Epithelial cell of alveolus of lung (primary cell): Measurements from ENCODE around the gene RNF8. TPM values are rescaled to one million over a fixed set of nuclear protein-coding genes. Genes with fewer than 3 reads are reported as not detected.

Experiments used
- total RNA-seq: library from RNA; depleted of rRNA; stranded (reverse); fragments of >200 nt; gene quantifications from 2 replicates; pipeline ENCODE4 v1.2.1, GENCODE V29; 2015

Gene RNF8, protein sequence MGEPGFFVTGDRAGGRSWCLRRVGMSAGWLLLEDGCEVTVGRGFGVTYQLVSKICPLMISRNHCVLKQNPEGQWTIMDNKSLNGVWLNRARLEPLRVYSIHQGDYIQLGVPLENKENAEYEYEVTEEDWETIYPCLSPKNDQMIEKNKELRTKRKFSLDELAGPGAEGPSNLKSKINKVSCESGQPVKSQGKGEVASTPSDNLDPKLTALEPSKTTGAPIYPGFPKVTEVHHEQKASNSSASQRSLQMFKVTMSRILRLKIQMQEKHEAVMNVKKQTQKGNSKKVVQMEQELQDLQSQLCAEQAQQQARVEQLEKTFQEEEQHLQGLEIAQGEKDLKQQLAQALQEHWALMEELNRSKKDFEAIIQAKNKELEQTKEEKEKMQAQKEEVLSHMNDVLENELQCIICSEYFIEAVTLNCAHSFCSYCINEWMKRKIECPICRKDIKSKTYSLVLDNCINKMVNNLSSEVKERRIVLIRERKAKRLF
- total RNA-seq = 11.7 and 12.7 TPM in 2 replicates

DNA sequence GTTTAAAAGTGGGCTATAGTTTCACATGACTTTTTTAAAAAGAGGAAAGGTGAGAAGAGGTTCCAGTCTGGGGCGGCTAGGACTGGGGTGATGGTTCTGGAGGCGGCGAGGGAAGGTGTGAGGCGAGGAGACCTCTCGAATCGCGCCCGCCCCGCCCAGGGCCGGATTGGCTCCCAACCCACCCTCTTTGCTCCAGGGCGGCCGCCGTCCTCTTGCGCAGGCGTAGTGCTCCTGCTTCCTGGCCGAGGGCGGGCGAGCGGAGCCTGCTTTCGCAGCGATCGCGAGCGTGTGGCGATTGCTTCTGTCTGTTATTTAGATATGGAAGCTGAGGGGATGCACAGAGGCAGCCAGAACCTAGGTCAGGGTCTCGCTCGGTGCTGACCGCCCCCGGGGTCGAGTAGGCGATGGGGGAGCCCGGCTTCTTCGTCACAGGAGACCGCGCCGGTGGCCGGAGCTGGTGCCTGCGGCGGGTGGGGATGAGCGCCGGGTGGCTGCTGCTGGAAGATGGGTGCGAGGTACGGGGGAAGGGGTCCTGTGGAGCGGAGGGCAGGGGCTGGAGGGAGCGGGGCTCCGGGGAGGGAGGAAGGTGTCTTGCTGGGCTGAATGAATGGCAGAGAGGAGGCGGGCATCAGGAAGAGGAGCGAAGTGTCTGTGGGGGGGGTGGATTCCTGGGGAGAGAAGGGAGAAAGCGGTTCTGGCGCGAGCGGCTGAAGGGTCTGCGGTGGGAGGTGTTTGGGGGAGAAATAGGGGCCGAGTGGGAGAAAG is at the start of gene RNF8:
Gene RNF8, plus strand, starts transcription at position 223 of the 765 bp plus-strand sequence. Its CDS starts 182 bp downstream, at position 405.

DNA sequence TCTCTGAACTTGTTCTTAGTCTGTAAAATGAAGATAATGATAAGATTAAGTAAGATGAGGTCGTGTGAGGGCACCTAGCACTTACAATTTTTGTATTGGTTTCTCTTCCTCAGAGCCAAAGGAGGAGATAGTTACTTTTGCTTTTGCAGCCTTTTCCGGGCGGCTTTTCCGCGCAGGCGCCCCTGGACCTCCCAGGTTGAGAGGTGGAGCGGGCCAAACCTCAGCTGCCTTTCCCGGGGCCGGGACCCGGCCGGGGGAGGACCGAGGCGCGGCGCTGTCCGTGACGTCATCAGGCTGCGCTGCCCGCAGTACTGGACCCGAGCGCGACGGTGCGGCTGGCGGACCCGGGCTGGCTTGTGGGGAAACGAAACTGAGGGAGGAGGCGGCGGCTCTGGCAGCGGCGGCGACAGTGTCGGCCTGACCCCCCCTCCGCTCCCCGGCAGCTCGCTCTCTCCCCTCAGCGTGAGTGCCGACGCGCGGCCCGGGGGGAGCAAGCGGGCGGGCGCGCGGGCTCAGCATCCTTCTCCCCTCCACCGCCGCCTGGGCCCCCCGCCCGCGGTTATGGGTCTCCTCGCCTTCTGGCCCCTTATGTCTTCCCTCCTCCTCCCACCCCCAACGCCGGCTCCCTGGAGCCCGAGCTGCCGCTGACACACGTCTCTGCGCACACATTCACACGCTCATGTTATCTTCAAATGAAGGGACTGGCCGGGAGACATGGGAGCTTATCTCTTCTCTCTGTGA is 79.3 kb downstream of the RNF8 start, which contains the start of gene CMTR1:
Gene CMTR1, plus strand, starts transcription at position 306 of the 741 bp plus-strand sequence. CDS start 2,409 bp downstream, outside the sequence.

Other genes starting within 250 kb of the RNF8 start
- gene PIM1, start 183.8 kb upstream of the RNF8 start, total RNA-seq = 29.9 and 45.4 TPM in 2 replicates
- 9.3 and 9.4 TPM in 2 replicates for gene TBC1D22B, start 96.2 kb upstream of the RNF8 start, total RNA-seq
- 1.6 and 2.5 TPM in 2 replicates for gene TMEM217, start 95.8 kb upstream of the RNF8 start, total RNA-seq
- gene CMTR1, start 79.2 kb downstream of the RNF8 start, total RNA-seq = 19.7 and 20.1 TPM in 2 replicates
- 28.3 and 69.9 TPM in 2 replicates for gene CCDC167, start 145.9 kb downstream of the RNF8 start, total RNA-seq